Parathyroid adenoma (tissue), 2 donors: ENCODE data around the gene PGBD1.

ENCODE experiments used
- H2AFZ ChIP-seq: fragments of 300-600 bp; sonication (generic); one replicate; pipeline ENCODE4 v1.7.0; 2017; ENCODE audit warnings: antibody characterized with exemption, mild to moderate bottlenecking
- H3K27ac ChIP-seq: fragments of 300-600 bp; sonication (generic); one replicate; pipeline ENCODE4 v1.7.0; 2017
- H3K27me3 ChIP-seq: fragments of 300-600 bp; sonication (generic); one replicate; pipeline ENCODE4 v1.7.0; 2017; ENCODE audit warnings: low read length; ENCODE audit not compliant: control insufficient read depth, insufficient read depth
- H3K36me3 ChIP-seq: fragments of 300-600 bp; sonication (generic); one replicate; pipeline ENCODE4 v1.7.0; 2017; ENCODE audit warnings: low read length; ENCODE audit not compliant: control insufficient read depth, insufficient read depth
- H3K4me1 ChIP-seq: fragments of 300-600 bp; sonication (generic); one replicate; pipeline ENCODE4 v1.7.0; 2017; ENCODE audit warnings: control low read depth
- H3K4me2 ChIP-seq: fragments of 300-600 bp; sonication (generic); one replicate; pipeline ENCODE4 v1.7.0; 2017; ENCODE audit warnings: low read length
- H3K4me3 ChIP-seq: fragments of 300-600 bp; sonication (generic); one replicate; pipeline ENCODE4 v1.7.0; 2017; ENCODE audit warnings: low read depth, low read length
- H3K79me2 ChIP-seq: fragments of 300-600 bp; sonication (generic); one replicate; pipeline ENCODE4 v1.7.0; 2017; ENCODE audit warnings: control low read depth
- H3K9ac ChIP-seq: fragments of 300-600 bp; sonication (generic); one replicate; pipeline ENCODE4 v1.7.0; 2017; ENCODE audit warnings: mild to moderate bottlenecking
- H3K9me3 ChIP-seq: fragments of 300-600 bp; sonication (generic); one replicate; pipeline ENCODE4 v1.7.0; 2017; ENCODE audit warnings: low read length; ENCODE audit not compliant: control insufficient read depth
- TF ChIP-seq, protein P1 (sequence below): fragments of 300-600 bp; sonication (generic); IDR thresholded peaks from one replicate; pipeline ENCODE4 v1.7.0; 2017; ENCODE audit warnings: antibody characterized with exemption, mild to moderate bottlenecking
- donor health status: primary hyperparathyroidism.

Gene PGBD1

DNA sequence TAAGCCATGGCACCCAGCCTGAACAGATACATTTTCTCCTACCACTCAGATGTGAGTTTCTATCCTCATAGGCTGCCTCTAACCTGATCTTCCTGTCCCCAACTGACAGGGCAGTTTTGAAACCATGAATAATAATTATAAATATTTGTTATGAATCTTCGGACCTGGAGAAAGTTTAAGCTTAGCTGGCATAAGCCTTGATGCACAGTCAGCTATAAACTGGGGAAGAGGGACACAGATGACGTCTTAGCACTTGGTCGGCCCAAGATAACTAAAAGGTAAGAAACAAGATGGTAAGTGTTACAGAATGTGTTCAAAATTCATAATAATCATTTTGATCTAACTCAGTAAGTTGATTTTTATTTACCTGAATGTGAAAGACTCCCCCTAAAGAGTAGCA lies 37.4 kb upstream of the PGBD1 start:
- Histone ChIP-seq H3K9ac (no peak overlapping the region), H2AFZ (no peak overlapping the region), H3K27me3 (no peaks in the 10 kb centered on the region), H3K9me3 (no peaks in the 10 kb centered on the region), H3K4me1 (no peaks in the 10 kb centered on the region), H3K36me3 (no peaks in the 10 kb centered on the region), H3K27ac (no peak overlapping the region), H3K4me3 (no peak overlapping the region), H3K4me2 (no peak overlapping the region), H3K79me2 (no peaks in the 10 kb centered on the region)
- TF ChIP-seq, protein P1, sequence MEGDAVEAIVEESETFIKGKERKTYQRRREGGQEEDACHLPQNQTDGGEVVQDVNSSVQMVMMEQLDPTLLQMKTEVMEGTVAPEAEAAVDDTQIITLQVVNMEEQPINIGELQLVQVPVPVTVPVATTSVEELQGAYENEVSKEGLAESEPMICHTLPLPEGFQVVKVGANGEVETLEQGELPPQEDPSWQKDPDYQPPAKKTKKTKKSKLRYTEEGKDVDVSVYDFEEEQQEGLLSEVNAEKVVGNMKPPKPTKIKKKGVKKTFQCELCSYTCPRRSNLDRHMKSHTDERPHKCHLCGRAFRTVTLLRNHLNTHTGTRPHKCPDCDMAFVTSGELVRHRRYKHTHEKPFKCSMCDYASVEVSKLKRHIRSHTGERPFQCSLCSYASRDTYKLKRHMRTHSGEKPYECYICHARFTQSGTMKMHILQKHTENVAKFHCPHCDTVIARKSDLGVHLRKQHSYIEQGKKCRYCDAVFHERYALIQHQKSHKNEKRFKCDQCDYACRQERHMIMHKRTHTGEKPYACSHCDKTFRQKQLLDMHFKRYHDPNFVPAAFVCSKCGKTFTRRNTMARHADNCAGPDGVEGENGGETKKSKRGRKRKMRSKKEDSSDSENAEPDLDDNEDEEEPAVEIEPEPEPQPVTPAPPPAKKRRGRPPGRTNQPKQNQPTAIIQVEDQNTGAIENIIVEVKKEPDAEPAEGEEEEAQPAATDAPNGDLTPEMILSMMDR, result no peak

DNA sequence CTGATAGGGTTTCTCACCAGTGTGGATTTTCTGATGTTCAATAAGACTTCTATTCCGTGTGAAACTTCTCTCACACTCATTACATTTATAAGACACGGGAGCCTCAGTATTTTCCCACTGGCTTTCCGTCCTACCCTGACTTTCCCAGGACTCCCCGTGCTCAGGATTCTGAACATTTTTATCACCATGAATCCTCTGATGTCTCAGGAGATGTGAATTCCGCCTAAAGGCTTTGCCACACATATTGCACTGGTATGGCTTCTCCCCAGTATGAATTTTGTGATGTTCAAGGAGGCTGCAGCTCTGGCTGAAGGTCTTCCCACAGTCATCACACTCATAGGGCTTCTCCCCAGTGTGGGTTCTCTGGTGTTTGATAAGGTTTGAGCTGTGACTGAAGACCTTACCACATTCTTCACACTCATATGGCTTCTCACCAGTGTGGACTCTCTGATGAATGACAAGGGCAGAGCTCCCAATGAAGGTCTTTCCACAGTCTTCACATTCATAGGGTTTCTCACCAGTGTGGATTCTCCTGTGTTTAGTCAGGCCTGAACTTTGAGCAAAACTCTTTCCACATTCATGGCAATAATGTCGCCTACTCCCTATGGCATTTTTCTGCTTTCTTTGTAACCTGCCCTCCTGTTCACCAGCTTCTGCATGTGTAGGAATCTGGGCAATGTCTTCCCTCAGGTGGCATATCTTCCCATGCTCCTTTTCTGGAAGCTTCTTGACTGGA lies 36.0 kb upstream of the PGBD1 start:
- Histone ChIP-seq H3K27ac (no peak overlapping the region), H3K4me2 (no peak overlapping the region), H3K27me3 (no peaks in the 10 kb centered on the region), H3K79me2 (no peaks in the 10 kb centered on the region), H3K9ac (no peak overlapping the region), H3K9me3 (no peaks in the 10 kb centered on the region), H3K4me1 (no peaks in the 10 kb centered on the region), H3K4me3 (no peak overlapping the region), H2AFZ (no peak overlapping the region), H3K36me3 (no peaks in the 10 kb centered on the region)
- TF ChIP-seq, protein P1, result no peak

DNA sequence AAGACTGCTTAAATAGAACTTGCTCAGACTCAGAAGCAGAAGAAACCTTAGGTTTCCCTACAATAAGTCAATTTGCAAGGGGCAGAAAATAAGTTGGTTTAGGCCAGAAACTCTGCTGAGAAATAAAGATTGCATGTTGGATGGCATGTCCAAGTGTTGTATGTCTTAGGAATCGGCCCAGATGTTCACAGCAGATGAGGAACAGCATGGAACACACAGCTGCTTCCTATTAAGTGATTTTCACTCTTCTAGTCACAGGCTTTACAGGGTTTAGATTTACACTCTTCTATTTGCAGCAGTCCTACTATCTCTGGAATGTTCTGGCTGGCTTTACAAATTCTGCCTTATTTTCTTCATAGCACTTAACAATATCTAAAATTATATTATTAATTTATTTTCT lies 32.5 kb upstream of the PGBD1 start:
- Histone ChIP-seq H3K9me3 (no peaks in the 10 kb centered on the region), H3K4me2 (no peak overlapping the region), H3K36me3 (no peaks in the 10 kb centered on the region), H3K9ac (no peak overlapping the region), H3K79me2 (no peaks in the 10 kb centered on the region), H3K27me3 (no peaks in the 10 kb centered on the region), H3K4me3 (no peak overlapping the region), H3K27ac (no peak overlapping the region), H2AFZ (no peak overlapping the region), H3K4me1 (peaks cover 4% of the 10 kb centered on the region)
- TF ChIP-seq, protein P1, result no peak

DNA sequence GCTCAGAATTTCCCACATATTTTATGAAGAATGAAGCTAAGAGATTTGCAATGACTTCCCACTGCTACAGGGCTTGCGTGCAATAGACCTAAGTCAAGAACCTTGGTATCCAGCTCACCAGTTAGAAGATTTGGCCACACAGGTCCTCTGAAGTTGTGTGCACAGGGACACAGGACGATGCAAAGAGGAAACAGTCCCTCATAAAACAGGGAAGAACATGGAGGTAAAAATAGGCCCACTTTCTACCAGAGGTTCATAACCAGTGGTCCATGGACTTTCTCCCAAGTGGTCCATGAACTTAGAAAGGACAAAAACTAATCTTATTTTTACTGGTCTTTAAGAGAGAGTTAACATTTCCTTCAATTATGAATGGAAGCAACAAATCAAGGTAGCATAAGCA lies 30.6 kb upstream of the PGBD1 start:
- Histone ChIP-seq H3K36me3 (no peaks in the 10 kb centered on the region), H3K79me2 (no peaks in the 10 kb centered on the region), H3K27ac (no peak overlapping the region), H3K9ac (no peak overlapping the region), H3K4me3 (peak overlapping the region; percentile 79), H3K4me1 (peaks cover 4% of the 10 kb centered on the region), H3K9me3 (no peaks in the 10 kb centered on the region), H2AFZ (no peak overlapping the region), H3K27me3 (no peaks in the 10 kb centered on the region), H3K4me2 (peak overlapping the region; percentile 2)
- TF ChIP-seq, protein P1, result no peak

DNA sequence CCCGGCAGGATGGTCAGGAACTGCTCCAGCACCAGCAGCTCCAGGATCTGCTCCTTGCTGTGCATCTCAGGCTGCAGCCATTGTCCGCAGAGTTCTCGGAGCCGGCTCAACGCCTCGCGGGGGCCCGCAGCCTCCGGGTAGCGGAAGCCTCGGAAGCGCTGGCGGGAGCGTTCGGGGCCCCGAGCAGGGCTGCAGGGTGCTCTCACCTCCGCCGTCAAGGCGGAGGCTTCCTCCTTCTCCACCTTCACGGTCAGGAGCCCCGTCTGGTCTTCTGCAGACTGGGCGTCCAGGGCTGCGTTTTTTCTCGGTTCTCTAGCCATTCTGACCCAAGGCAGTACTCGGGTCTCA lies 29.7 kb upstream of the PGBD1 start:
- Histone ChIP-seq H3K9ac (peak overlapping the region; percentile 33), H3K4me1 (peaks cover 4% of the 10 kb centered on the region), H2AFZ (peak overlapping the region; percentile 99), H3K9me3 (no peaks in the 10 kb centered on the region), H3K27ac (peak overlapping the region; percentile 25), H3K79me2 (no peaks in the 10 kb centered on the region), H3K27me3 (no peaks in the 10 kb centered on the region), H3K4me2 (peak overlapping the region; percentile 85), H3K4me3 (peak overlapping the region; percentile 79), H3K36me3 (no peaks in the 10 kb centered on the region)
- TF ChIP-seq, protein P1, result no peak
